Uterus (tissue), 2 donors: ENCODE results near the gene SHISA4.

ENCODE experiments used
- POLR2A ChIP-seq, 2 donors: fragments of 450-650 bp; IDR thresholded peaks; one replicate each; pipeline ENCODE4 v1.6.1; 2016; ENCODE audit warnings: antibody characterized with exemption in 2 of 2, mild to moderate bottlenecking in 1 of 2, moderate library complexity in 1 of 2
- TF ChIP-seq, protein P1 (sequence below), 4 experiments: fragments of 200-600 bp in 2 of 4; fragments of 450-650 bp in 2 of 4; sonication (generic) in 2 of 4; IDR thresholded peaks; one replicate each; pipeline ENCODE4 v1.5.1; 2016 to 2019; ENCODE audit warnings: antibody characterized with exemption in 4 of 4, mild to moderate bottlenecking in 2 of 4, moderate library complexity in 1 of 4

DNA sequence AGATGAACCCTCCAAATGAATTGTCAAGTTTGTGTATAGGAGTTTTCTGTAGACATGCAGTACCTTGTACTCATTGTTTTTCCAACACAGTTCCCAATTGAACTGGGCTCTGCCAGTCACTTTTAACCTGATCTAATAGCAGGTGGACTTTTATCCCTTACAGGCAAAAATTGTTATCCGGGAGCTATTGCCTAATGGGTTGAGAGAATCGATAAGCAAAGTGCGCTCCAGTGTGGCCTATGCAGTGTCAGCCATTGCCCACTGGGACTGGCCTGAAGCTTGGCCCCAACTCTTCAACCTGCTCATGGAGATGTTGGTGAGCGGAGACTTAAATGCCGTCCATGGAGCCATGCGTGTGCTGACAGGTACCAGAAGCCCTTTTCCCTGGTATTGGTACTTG, 40.5 kb upstream of the SHISA4 start:
- TF ChIP-seq, protein P1, sequence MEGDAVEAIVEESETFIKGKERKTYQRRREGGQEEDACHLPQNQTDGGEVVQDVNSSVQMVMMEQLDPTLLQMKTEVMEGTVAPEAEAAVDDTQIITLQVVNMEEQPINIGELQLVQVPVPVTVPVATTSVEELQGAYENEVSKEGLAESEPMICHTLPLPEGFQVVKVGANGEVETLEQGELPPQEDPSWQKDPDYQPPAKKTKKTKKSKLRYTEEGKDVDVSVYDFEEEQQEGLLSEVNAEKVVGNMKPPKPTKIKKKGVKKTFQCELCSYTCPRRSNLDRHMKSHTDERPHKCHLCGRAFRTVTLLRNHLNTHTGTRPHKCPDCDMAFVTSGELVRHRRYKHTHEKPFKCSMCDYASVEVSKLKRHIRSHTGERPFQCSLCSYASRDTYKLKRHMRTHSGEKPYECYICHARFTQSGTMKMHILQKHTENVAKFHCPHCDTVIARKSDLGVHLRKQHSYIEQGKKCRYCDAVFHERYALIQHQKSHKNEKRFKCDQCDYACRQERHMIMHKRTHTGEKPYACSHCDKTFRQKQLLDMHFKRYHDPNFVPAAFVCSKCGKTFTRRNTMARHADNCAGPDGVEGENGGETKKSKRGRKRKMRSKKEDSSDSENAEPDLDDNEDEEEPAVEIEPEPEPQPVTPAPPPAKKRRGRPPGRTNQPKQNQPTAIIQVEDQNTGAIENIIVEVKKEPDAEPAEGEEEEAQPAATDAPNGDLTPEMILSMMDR (IDR thresholded peaks at IDR 0.05): no peak
- no peak for TF ChIP-seq POLR2A (IDR thresholded peaks at IDR 0.05)
